GM18517 (cell line): ENCODE measurements around the gene ZMYND19.
"Not testable (repeated sequence)": the region's sequence is repeated elsewhere in the genome, so short reads cannot be mapped to it uniquely, and the experiment has no call there.

Experiments
- ATAC-seq: cut with Tn5 transposase; IDR thresholded peaks from one replicate; pipeline ENCODE4 v1.9.1; 2021; ENCODE audit warnings: mild to moderate bottlenecking, moderate library complexity; ENCODE audit not compliant: unreplicated experiment

The ZMYND19 gene

DNA sequence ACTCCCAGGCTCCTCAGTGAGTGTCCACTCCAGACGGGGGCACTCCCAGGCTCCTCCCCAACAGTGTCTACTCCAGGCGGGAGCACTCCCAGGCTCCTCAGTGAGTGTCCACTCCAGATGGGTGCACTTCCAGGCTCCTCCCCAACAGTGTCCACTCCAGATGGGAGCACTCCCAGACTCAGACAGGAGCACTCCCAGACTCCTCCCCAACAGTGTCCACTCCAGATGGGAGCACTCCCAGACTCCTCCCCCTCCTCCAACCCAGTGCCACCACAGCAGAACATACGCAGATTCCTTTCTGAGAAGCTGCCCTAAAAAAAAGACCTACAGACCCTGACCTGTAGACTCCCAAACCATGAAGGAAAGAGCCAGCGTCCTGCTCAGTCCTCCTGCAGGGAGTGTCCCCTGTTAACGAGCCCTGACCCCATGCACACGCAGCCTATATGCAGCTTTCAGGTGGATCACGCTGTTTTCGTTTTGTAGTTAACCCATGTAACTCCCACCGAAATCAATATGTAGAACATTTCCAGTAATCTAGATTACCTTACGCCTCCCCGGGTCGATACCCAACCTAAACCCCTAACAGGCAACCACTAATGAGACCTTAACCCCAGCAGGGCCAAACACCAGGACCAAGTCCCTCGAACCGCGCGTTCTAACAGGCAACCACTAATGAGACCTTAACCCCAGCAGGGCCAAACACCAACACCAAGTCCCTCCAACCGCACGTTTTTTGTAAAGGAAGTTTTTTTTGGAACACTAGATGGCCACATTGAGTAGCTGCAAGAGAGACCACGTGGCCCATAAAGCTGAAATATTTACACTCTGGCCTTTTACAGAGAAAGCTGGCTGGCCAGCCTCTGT lies 55.8 kb downstream of the ZMYND19 start:
- no peak for ATAC-seq

DNA sequence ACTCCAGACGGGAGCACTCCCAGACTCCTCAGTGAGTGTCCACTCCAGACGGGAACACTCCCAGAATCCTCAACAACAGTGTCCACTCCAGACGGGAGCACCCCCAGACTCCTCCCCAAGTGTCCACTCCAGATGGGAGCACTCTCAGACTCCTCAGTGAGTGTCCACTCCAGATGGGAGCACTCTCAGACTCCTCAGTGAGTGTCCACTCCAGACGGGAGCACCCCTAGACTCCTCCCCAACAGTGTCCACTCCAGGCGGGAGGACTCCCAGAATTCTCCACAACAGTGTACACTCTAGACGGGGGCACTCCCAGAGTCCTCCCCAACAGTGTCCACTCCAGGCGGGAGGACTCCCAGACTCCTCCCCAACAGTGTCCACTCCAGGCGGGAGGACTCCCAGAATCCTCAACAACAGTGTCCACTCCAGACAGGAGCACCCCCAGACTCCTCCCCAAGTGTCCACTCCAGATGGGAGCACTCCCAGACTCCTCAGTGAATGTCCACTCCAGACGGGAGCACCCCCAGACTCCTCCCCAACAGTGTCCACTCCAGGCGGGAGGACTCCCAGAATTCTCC lies 57.3 kb downstream of the ZMYND19 start:
- not testable (repeated sequence) for ATAC-seq
